ENCODE results near the gene ITGB7.
A peak's percentile ranks its signal among the peaks of the same experiment; 100 is the strongest.

Gene ITGB7

DNA sequence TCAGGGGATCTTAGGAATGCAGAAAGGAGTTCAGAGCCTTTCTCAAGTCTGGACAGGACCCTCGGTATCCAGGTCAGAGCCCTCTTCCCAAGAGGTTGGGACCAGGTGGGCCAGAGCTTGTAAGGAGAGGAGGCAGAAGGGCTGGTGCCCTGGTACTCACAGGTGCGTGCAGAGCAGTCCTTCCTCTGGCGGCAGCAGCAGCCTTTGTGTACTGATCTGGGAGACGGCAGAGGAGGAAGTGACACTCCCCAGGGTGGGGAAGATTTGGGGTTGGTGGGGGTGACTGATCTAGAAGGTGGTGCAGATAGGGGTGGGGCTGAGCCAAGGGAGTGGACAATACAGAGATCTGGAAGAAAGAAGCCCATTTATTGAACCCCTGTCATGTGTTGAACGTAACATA is at the start of gene ITGB7:
ITGB7 (minus strand) TSS at position 210 of the 400 bp plus-strand sequence. CDS start 6,808 bp downstream, outside the sequence.
- no peak for DNase-seq

- no peak for DNase-seq
These were observed 48.9 kb upstream of the ITGB7 start for GRCh38 chr12:53255996-53256395.

DNA sequence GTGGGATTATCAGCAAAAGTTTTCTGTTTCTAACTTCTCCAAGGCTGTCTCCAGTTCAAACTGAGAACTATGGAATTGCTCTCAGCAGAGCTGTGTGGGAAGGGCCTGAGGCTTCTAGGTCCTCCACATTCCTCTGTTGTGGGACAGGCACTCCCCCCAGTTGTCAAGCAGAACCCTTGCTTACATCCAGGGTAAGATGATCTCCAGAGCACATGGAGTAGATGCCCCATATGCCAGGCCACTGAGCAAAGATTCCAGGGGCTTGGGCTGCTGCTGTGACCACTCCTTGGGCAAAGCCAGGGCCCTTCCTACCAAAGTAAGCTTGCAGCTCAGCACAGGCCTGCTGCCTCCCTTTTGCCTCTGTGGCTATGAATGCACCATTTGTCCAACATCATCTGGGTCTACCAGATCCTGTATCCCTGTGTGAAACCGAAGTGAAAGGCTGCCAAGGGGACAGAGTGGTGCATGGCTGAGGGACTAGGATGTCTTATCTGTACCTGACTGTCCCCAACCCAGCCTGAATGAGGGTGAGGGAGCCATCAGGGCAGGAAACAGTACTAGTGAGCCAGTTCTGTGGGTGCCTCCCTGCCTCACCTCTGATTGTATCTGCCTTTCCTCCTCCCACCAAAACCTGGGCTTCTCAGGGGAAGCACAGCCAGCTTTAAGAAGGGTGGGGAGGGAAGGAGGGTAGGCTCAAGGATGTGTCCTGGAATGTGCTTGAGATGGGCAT is 47.9 kb upstream of the ITGB7 start:
- DNase-seq: no peak

- DNase-seq: no peak
These were observed 46.2 kb upstream of the ITGB7 start for GRCh38 chr12:53253298-53253697.

DNA sequence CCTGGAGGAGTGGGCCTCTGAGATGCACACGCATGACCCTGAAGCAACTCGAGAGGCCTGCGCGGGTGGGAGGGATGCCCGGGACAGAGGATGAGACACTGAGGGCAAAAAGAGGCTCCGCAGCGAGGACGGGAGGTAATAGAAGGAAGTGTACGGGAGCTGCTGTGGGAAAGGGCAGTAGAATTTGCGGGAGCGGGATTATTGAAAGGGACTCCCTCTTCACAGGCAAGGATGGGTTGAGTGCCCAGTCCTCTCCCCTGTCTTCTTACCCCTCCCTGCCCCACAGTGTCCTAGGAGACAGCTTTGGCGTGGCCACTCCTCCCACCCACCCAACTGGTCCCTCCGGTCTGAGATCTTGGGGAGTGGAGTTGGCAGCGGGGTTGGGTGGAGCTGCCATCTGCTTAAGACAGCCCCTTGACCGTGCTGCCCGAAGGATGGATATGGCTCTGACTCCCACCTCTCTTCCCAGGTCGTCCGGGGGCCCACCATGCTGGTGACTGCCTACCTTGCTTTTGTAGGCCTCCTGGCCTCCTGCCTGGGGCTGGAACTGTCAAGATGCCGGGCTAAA is 45.4 kb upstream of the ITGB7 start:
- peak; percentile 60 for DNase-seq

- DNase-seq: peak; percentile 85
These were observed 44.7 kb upstream of the ITGB7 start for GRCh38 chr12:53251477-53252348.

DNA sequence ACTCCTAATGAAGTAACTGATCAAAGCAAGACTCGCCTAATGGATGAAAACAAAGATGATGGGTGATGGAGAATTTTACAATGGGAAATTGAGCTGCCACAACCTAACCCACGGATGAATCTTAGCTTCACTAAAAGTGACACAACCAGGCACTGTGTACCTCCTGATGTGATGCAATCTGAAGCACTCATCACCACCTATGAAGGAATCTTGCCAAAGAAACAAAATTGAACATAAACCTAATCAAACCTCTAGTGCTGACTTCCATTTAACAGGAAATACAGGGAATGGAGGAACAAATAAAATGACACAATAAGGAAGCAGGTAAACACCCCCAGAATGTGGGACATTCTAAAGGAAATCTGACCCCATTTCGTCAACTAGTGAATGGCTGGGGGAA is 38.2 kb upstream of the ITGB7 start:
- DNase-seq: no peak

GRCh38 chr12:53244337-53244736 is 37.3 kb upstream of the ITGB7 start:
- DNase-seq: no peak

GRCh38 chr12:53241623-53242412 is 34.8 kb upstream of the ITGB7 start:
- DNase-seq: no peak

DNA sequence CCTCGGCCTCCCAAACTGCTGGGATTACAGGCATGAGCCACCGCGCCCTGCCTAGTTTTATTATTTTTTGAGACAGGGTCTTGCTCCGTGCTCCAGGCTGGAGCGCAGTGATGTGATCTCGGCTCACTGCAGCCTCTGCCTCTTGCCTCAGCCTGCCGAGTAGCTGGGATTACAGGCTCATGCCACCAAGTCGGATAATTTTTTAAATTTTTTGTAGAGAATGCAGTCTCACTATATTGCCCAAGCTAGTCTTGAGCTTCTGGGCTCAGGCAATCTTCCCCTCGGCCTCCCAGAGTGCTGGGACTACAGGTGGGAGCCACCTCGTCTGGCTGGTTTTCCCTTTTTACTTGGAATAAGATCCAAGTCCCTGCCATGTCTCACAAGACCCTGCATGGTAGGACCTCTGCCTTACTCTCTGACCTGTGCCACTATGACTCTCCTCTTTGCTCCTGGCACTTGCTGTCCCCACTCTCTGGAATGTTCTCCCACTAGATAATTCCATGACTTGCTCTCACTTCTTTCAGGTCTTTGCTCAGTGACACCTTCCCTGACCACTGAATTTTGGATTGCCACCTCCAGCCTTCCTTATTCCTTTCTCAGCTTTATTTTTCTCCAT is 32.7 kb upstream of the ITGB7 start:
- DNase-seq: no peak

DNA sequence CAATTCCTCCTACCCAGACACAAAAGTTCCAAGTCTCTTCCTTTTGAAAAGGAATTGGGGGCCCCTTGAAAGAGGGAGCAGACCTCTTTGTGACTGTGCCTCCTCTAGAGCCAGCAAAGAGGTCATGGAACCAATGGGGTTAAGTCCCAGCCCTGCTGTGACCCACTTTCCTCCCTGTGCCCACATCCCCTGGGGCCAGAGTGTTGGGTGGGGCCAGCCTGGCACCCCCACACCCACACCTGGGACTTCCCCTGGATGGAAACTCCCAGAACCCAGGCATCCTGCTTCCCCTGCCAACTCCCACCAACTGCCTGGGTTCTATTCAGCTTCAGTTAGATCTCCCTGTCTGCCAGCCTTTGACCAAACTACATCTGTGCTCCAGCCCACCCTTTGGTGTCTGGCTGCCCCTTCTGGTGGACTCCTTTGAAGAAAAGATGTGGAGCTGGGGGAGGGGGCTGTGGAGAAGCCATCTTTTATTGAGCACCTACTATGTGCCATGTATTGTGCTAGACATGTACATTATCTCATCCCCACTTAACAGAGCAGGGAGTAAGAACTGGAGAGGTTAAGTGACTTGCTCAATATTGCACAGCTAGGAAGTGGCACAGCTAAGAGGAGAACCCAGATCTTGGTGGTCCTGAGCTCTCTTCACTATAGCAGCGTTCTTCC is 29.5 kb upstream of the ITGB7 start:
- no peak for DNase-seq

GRCh38 chr12:53235742-53236442 is 28.8 kb upstream of the ITGB7 start:
- no peak for DNase-seq

GRCh38 chr12:53235164-53235563 is 28.1 kb upstream of the ITGB7 start:
- DNase-seq: no peak

GRCh38 chr12:53234271-53234914 is 27.3 kb upstream of the ITGB7 start:
- no peak for DNase-seq

- no peak for DNase-seq
These were observed 26.6 kb upstream of the ITGB7 start for GRCh38 chr12:53233671-53234121.

DNA sequence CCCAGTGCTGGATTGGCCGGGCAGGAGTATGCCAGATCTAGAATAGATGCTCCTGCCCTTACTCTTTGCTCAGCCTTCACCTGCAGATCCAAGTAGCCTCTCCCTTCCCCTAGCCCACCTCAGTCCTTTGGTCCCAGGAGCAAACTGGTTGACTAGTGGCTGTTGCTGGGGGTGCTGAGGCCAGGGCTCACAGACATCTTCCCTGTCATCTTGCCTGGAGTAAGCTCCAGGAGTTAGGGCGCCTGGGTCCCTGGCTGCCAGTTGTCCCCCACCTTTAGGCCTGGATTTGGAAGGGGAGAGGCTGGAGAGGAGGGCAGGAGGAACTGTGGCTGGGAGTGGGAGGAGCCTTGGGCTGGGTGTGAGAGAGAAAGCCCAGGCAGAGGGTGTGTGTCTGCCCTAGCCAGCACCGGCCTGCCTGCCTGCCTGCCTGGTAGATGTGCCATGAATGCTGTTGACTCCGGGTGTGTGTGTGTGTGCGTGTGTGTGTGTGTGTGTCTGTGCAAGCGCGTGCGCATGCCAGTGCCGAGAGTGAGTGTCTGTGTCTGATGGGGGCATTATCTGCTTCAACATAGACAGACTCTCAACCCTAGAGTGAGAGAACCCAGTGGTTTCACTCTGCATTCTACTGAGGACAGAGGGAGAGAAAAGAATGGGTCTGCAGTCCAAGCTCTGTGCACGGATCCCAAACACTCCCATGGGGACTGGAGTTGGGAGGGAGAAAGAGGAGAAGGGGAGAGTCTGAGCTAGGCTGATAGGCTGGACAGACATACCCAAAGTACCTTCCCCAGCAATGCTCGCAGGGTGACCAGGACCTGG is 25.8 kb upstream of the ITGB7 start:
- DNase-seq: peak; percentile 33

DNA sequence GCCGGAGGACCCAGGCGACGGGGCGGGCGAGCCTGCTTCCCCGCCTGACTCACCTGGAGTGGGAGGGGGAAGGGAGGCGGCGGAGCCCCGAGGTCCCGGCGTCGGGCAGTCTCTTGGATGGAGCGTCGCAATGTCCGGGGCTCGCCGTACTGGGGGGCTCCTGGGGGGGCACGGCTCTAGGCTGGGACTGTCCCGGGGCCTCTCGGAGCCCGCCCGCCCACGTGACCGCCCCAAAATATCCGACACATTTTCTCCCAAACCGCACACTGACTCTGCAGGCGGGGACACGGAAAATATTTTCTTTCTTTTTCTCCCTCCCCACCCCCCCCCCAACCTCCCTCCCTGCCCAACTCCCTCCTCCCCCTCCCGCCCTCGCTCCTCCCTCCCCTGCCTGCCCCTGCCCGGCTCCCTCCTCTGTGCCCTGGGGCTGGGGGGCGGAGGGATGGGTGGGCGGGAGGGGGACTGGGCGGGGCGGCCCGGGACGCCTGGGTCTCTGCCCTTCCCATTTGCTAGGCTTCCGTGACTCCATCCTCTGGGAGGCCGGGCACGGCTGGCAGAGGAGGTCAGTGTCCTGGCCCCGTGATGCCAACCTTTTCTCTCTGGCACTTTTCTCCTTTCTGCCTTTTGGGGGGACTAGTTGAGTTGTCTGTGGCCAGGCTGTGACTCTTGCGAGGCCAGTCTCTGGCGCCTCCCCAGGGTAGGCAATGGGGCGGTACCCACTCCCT is 25.0 kb upstream of the ITGB7 start, which contains the start of gene RARG:
RARG (minus strand) TSS at position 289 of the 725 bp plus-strand sequence. CDS start 4,664 bp downstream, outside the sequence.
- peak; percentile 43 for DNase-seq

GRCh38 chr12:53231671-53231920 is 24.5 kb upstream of the ITGB7 start:
- no peak for DNase-seq

All from NCI-H146 (cell line).